Keratinocyte (primary cell): ENCODE measurements around the gene GRN.

Experiments
- CTCF ChIP-seq, 3 experiments: IDR thresholded peaks in 1 of 3; conservative IDR thresholded peaks in 1 of 3; optimal IDR thresholded peaks in 1 of 3; 2 replicates in 2 of 3; 3 replicates in 1 of 3; pipeline versions ENCODE3 to v1.5.1; 2011; ENCODE audit warnings: low read length in 3 of 3, mild to moderate bottlenecking in 3 of 3, moderate library complexity in 2 of 3, control low read depth in 1 of 3, inconsistent platforms in 1 of 3; ENCODE audit not compliant: insufficient read depth in 2 of 3; ENCODE audit errors: extremely low read depth in 1 of 3
- EZH2 ChIP-seq: IDR thresholded peaks from one replicate; pipeline ENCODE4 v1.6.1; 2012; ENCODE audit warnings: inconsistent platforms, mild to moderate bottlenecking, low read length, moderate library complexity

GRCh38 chr17:44381810-44382305 is 36.8 kb downstream of the GRN start:
- no peak for TF ChIP-seq CTCF (optimal IDR thresholded peaks at IDR 0.05 in 1 of 3, IDR thresholded peaks at IDR 0.05 in 1 of 3, conservative IDR thresholded peaks at IDR 0.05 in 1 of 3; ENCODE audit: extremely low read depth in 1 of 3, insufficient read depth in 2 of 3, low read length in 3 of 3)
- no peak for TF ChIP-seq EZH2
